ENCODE results near the gene TMEM150B. TPM values are rescaled to one million over a fixed set of nuclear protein-coding genes. Genes with fewer than 3 reads are reported as not detected.

TMEM150B gene
- total RNA-seq (10 to 100 TPM in 3 of 7 donors, 1 to 10 TPM in 4; 5.6 to 34.1 (median 9.9) TPM), polyA plus RNA-seq (1 to 10 TPM; 1.7 to 6.5 (median 4.1) TPM)
- long read RNA-seq, donor 1, partial matches to known transcripts: 0 of 1 reads
- long read RNA-seq, donor 1, other reads (novel, unspliced or antisense): 0 of 1 reads
- long read RNA-seq, donor 2: 0 reads

GRCh38 chr19:55325172-55325571 is at the start of gene TMEM150B:
TMEM150B (minus strand) TSS chr19:55325341; CDS start chr19:55321036, 4,305 bp downstream.
- 47 to 59% (median 53%) methylated on average over 13 to 14 of the region's 14 CpGs for WGBS, 5 donors
- no peak for DNase-seq
- Histone ChIP-seq H3K27ac (peak within 1 kb of the TSS in 6 of 8 donors; percentile 5 to 76 (median 66)), H3K4me1 (peaks cover 0 to 40% (median 0%) of the 10 kb centered on the region in 6 donors), H3K9me3 (no peaks in the 10 kb centered on the region), H3K27me3 (replicated peaks in 1 of 7) (peaks cover 0 to 29% (median 0%) of the 10 kb centered on the region in 7 donors), H3K36me3 (peaks cover 0 to 3% (median 0%) of the 10 kb centered on the region in 6 donors), H3K4me3 (peak within 1 kb of the TSS in 2 of 8 donors; percentile 17 to 38)
- intact Hi-C loops (cut with DNase I; ENCODE audit: low total_unique reads): no loop called here
- TF ChIP-seq POLR2AphosphoS5 (IDR thresholded peaks at IDR 0.05): peak; percentile 9 to 35 (median 15)
- TF ChIP-seq POLR2A (IDR thresholded peaks at IDR 0.05): no peak

GRCh38 chr19:55373993-55374757 is 49.0 kb upstream of the TMEM150B start:
- intact Hi-C loops (cut with DNase I; ENCODE audit: low total_unique reads): no loop called here
- Histone ChIP-seq H3K36me3 (no peaks in the 10 kb centered on the region), H3K27me3 (replicated peaks in 1 of 7) (peaks cover 3 to 89% (median 66%) of the 10 kb centered on the region in 7 donors), H3K4me1 (peaks cover 0 to 23% (median 11%) of the 10 kb centered on the region in 6 donors), H3K9me3 (no peaks in the 10 kb centered on the region), H3K4me3 (no peak overlapping the region), H3K27ac (no peak overlapping the region)
- TF ChIP-seq POLR2AphosphoS5 (IDR thresholded peaks at IDR 0.05): no peak
- TF ChIP-seq POLR2A (IDR thresholded peaks at IDR 0.05): no peak
- no peak for TF ChIP-seq CTCF (IDR thresholded peaks at IDR 0.05 in 8 of 11, conservative IDR thresholded peaks at IDR 0.05 in 3 of 11)
- WGBS, 5 donors: 18 to 37% (median 20%) methylated on average over 7 to 31 of the region's 31 CpGs
- no peak for DNase-seq

- Histone ChIP-seq H3K4me3 (no peak overlapping the region), H3K9me3 (no peaks in the 10 kb centered on the region), H3K27me3 (replicated peaks in 1 of 7) (peaks cover 5 to 96% (median 73%) of the 10 kb centered on the region in 7 donors), H3K36me3 (no peaks in the 10 kb centered on the region), H3K4me1 (peaks cover 0 to 30% (median 17%) of the 10 kb centered on the region in 6 donors), H3K27ac (no peak overlapping the region)
- no peak for TF ChIP-seq POLR2A (IDR thresholded peaks at IDR 0.05)
- TF ChIP-seq POLR2AphosphoS5 (IDR thresholded peaks at IDR 0.05): no peak
- no peak for TF ChIP-seq CTCF (IDR thresholded peaks at IDR 0.05 in 8 of 11, conservative IDR thresholded peaks at IDR 0.05 in 3 of 11)
- 45 to 68% (median 52%) methylated on average over 9 of the region's 9 CpGs for WGBS, 5 donors
- intact Hi-C loops (cut with DNase I; ENCODE audit: low total_unique reads): no loop called here
- no peak for DNase-seq
These were observed 48.3 kb upstream of the TMEM150B start for GRCh38 chr19:55373306-55373992.

- DNase-seq: no peak
- H3K9me3 ChIP-seq: no peaks in the 10 kb centered on the region
- intact Hi-C loops (cut with DNase I; ENCODE audit: low total_unique reads): no loop called here
- WGBS, 5 donors: 32 to 52% (median 38%) methylated on average over 15 to 24 of the region's 24 CpGs
- no peaks in the 10 kb centered on the region for H3K36me3 ChIP-seq
- no peak overlapping the region for H3K4me3 ChIP-seq
- no peak overlapping the region for H3K27ac ChIP-seq
- H3K27me3 ChIP-seq (replicated peaks in 1 of 7): peaks cover 5 to 100% (median 75%) of the 10 kb centered on the region in 7 donors
- H3K4me1 ChIP-seq: peaks cover 0 to 30% (median 17%) of the 10 kb centered on the region in 6 donors
- TF ChIP-seq CTCF (IDR thresholded peaks at IDR 0.05 in 8 of 11, conservative IDR thresholded peaks at IDR 0.05 in 3 of 11): no peak
- no peak for TF ChIP-seq POLR2A (IDR thresholded peaks at IDR 0.05)
- no peak for TF ChIP-seq POLR2AphosphoS5 (IDR thresholded peaks at IDR 0.05)
These were observed 47.4 kb upstream of the TMEM150B start for GRCh38 chr19:55372316-55373081.
